ENCODE measurements around the gene AKTIP. TPM values are rescaled to one million over a fixed set of nuclear protein-coding genes. Genes with fewer than 3 reads are reported as not detected.
"Not testable (repeated sequence)": the region's sequence is repeated elsewhere in the genome, so short reads cannot be mapped to it uniquely, and the experiment has no call there.

The AKTIP gene
- total RNA-seq = 63.1 TPM
- long read RNA-seq, transcript AKTIP-202 (10 exons, 2,426 nt) = major isoform, 22 of 80 reads
- long read RNA-seq, partial matches to known transcripts = 3 of 80 reads
- long read RNA-seq, other reads (novel, unspliced or antisense) = 55 of 80 reads

GRCh38 chr16:53502331-53503269, at the start of gene AKTIP:
Gene AKTIP (minus strand): TSS chr16:53503209. CDS start chr16:53500259, 2,950 bp downstream.
- DNase-seq (ENCODE audit: low spot score) = no peak

DNA sequence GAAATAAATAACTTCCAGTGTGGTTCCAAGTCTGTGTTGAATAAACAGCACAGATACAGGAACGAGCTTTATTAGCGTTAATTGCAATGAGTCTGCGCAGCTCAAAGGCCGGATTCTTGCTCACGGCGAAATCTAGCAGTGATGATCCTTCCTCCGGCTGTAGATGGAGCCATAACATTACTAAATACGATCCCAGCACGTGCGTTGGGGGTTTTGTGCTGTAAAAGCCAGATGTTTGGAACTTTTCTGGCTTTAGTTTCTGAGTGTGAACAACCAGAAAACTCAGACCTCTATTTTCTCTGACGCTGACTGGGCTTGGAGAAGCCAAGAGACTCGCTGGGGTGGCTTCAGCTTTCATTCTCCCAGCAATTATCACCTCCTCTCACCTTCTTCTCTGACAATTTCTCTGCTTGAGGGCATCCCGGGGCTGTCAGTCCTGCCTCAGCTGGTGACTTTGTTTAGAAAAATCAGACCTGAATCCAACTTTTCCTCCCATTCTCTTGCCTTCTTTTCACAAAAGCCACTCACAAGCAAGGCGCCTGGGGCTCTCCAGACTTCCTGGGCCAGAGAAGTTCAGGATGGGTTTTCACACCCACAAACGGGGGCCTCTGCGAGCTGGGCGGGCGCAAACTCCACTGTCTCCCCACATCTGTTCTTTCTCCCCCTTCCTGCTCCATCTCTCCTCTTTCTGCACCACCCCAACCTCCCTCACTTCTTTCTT, 47.1 kb upstream of the AKTIP start:
- intact Hi-C loops (cut with DNase I) = no loop called here
- DNase-seq (ENCODE audit: low spot score) = no peak

More at GRCh38 chr16:53502331-53503269, at the start of gene AKTIP:
- intact Hi-C loops (cut with DNase I) = loop anchor here (2.0 kb wide), 1 partner anchor 68 kb away; the partner anchor contains the start of gene RBL2

GRCh38 chr16:53546988-53547391, 44.0 kb upstream of the AKTIP start:
- intact Hi-C loops (cut with DNase I) = no loop called here
- DNase-seq (ENCODE audit: low spot score) = no peak

- no peak for DNase-seq (ENCODE audit: low spot score)
- intact Hi-C loops (cut with DNase I) = no loop called here
These were observed 42.4 kb upstream of the AKTIP start for GRCh38 chr16:53545433-53545832.

DNA sequence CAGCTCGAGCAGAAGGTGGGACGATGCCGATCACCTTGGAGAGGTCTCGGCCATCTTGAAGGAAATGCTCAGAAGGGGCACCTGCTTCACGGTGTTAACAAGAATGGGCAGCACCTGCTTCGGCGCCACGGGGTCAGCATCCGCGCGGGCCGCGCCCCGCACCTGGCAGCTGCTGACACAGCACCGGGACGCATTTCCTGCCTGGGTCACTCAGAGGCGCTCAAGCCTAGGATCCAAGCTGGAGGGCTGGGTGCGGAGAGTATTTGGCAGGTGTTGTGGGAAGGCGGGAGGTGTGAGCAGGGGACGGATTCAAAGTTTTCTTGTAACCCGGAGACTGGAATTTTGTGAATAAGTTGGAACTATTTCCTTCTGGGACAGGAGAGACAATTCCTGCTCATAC, 39.3 kb upstream of the AKTIP start:
- intact Hi-C loops (cut with DNase I) = no loop called here
- no peak for DNase-seq (ENCODE audit: low spot score)

- intact Hi-C loops (cut with DNase I) = no loop called here
These were observed 38.3 kb upstream of the AKTIP start for GRCh38 chr16:53541326-53541725.

GRCh38 chr16:53539759-53540718, 37.0 kb upstream of the AKTIP start:
- DNase-seq (ENCODE audit: low spot score); intact Hi-C loops (cut with DNase I): not testable (repeated sequence)

More at GRCh38 chr16:53541326-53541725, 38.3 kb upstream of the AKTIP start:
- DNase-seq (ENCODE audit: low spot score) = no peak

DNA sequence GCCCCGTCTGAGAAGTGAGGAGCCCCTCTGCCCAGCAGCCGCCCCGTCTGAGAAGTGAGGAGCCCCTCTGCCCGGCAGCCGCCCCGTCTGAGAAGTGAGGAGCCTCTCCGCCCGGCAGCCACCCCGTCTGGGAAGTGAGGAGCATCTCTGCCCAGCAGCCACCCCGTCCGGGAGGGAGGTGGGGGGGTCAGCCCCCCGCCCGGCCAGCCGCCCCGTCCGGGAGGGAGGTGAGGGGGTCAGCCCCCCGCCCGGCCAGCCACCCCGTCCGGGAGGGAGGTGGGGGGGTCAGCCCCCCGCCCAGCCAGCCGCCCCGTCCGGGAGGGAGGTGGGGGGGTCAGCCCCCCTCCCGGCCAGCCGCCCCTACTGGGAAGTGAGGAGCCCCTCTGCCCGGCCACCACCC, 36.3 kb upstream of the AKTIP start:
- DNase-seq (ENCODE audit: low spot score); intact Hi-C loops (cut with DNase I): not testable (repeated sequence)

DNA sequence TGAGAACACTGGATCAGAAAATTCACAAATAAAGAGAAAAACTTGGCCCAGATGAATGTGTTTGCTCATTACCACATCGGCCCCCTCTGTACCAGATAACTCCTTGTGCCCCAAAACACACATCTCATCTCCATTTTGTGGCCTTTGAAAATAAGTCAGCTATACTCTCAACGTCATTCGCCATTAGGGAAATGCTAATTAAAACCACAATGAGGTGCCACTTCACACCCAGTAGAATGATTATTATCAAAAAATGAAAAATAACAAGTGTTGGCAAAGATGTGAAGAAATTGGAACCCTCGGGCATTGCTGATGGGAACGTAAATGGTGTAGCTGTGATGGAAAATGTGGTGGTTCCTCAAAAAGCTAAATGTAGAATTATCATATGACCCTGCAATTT, 34.6 kb upstream of the AKTIP start:
- no peak for DNase-seq (ENCODE audit: low spot score)
- intact Hi-C loops (cut with DNase I) = no loop called here

DNA sequence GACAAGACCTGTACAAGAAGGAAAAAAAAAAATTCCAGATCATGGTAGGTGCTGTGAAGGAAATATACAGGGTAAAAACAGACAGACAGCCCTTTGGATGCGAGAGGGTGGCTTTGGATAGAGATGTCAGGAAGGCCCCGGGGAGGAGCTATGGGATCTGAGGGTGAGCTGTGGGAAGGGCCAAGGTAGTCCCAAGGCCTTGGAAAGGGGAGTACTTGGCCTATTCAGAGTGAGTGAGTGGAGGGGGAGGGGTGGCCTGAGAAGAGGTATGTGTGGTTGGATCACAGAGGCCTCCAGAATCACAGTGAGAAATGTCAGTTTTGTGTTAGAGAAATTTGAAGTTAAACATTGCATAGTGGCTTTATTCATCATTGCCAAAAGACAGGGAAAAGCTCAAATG, 31.2 kb upstream of the AKTIP start:
- no peak for DNase-seq (ENCODE audit: low spot score)
- intact Hi-C loops (cut with DNase I) = no loop called here

DNA sequence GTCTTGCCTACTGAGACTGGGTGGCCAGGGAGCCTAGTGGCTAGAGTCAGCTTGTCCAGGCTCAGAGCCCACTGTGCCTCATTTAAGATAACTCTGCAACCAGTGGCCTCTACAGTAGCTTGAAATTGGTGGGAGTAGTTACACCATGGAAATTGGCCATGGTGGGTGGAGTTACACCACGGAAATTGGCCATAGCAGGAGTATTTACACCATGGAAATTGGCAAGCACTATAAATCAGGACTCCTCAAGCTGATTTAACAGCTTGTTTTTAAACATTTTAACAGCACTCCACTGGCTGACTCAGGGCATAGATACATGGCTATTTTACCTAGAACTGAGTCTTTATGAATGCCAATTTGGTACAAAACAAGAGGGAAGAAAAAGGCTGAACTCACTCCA, 27.7 kb upstream of the AKTIP start:
- no peak for DNase-seq (ENCODE audit: low spot score)
- intact Hi-C loops (cut with DNase I) = no loop called here

GRCh38 chr16:53530046-53530445, 27.0 kb upstream of the AKTIP start:
- intact Hi-C loops (cut with DNase I) = no loop called here

DNA sequence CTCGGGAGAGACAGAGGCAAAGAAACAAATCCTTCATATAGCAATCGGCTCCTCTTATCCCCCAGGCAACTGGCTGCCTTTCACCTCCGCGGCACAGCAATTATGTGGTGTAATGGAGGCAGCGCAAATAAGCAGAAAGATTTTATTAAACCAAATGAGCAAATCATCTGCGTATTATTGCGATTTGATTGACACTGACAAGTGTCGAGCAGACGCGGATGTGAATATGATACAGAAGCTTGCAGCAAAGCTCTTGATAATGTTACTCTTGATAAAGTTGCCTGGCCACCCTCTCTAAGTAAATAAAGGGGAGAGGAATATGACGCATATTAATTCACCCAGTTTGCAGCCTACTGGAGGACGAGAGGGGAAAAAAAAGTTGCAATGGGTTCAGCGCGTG, 26.5 kb upstream of the AKTIP start:
- DNase-seq (ENCODE audit: low spot score) = no peak
- intact Hi-C loops (cut with DNase I) = no loop called here

More at GRCh38 chr16:53530046-53530445, 27.0 kb upstream of the AKTIP start:
- no peak for DNase-seq (ENCODE audit: low spot score)

- intact Hi-C loops (cut with DNase I) = no loop called here
- no peak for DNase-seq (ENCODE audit: low spot score)
These were observed 25.8 kb upstream of the AKTIP start for GRCh38 chr16:53528797-53529196.

- DNase-seq (ENCODE audit: low spot score) = no peak
- intact Hi-C loops (cut with DNase I) = no loop called here
These were observed 21.1 kb upstream of the AKTIP start for GRCh38 chr16:53523971-53524548.

DNA sequence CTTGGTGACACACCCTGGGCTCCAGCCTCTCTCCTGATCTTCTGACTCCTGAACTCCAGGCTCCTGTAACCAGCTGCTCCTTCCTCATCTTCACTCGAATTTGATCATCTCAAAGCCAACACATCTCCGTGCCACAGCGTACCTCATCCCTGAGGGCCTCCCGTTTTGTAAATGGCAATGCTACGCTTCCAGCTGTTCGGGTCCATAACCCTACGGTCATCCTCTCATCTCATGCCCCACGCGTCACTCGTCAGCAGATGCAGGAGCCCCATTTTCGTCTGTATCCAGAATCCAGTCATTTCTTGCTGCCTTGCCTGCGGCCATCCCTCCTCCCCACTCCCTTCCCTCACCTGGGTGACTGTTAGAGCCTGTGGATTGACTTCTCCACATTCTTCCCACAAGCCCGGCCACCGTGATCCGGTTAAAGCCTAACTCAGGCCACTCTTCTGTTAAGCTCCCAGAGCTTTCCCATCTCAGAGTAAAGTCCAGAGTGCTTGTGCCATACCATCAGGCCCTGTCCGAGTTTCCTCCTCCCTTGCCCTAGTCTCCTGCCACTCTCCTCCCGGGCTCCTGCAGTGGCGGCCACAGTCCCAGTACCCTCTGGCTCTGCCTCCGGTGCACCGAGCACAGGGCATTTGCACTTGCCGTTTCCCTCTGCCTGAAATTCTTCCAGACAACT, 20.3 kb upstream of the AKTIP start:
- no peak for DNase-seq (ENCODE audit: low spot score)
- intact Hi-C loops (cut with DNase I) = no loop called here

DNA sequence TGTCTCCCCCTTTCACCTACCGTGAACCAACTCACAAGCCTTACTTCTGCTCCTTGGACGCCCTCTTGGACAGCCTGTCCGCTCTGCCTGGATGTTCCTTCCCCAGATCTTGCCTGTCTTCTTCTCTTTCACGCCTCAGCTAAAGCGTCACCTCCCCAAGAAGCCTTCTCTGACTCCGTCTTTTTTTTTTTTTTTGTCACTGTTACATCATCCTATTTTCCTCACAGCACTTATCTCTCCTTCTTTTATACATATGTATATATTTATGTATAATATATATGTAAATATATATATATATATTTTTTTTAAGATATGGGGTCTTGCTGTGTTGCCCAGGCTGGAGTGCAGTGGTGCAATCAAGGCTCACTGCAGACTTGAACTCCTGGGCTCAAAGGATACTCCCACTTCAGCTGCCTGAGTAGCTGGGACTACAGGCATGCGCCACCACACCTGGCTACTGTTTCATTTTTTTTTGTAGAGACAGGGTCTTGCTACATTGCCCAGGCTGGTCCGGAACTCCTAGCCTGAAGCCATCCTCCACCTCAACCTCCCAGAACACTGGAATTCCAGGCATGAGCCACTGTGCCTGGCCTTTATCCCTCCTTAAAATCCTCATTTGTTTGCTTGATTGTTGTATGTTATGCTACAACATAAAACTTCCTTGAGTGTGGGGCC, 16.5 kb upstream of the AKTIP start:
- intact Hi-C loops (cut with DNase I) = no loop called here
- no peak for DNase-seq (ENCODE audit: low spot score)

All from cardiac septum (tissue), 1 donor.